Mammary microvascular endothelial cell (primary cell): ENCODE results near the gene PNPLA4. TPM values are rescaled to one million over a fixed set of nuclear protein-coding genes. Genes with fewer than 3 reads are reported as not detected.

Experiments used
- total RNA-seq: library from RNA; depleted of rRNA; stranded (reverse); fragments of >200 nt; gene quantifications from 2 replicates; pipeline ENCODE4 v1.2.3, GENCODE V29; 2015

PNPLA4 gene
- 5.7 and 21.0 TPM in 2 replicates for total RNA-seq

GRCh38 chrX:7927259-7928167, at the start of gene PNPLA4:
Gene PNPLA4 (minus strand): TSS chrX:7927413. CDS start chrX:7926119, 1,294 bp downstream.

Other genes with a start within 250 kb of the PNPLA4 start
- not detected in 2 replicates for gene VCX, start 84.2 kb downstream of the PNPLA4 start, total RNA-seq
- gene VCX2, start 243.9 kb upstream of the PNPLA4 start, total RNA-seq = not detected in 2 replicates